GM21723 (cell line): ENCODE data around the gene ITGB1BP1.

Experiments used
- ATAC-seq: cut with Tn5 transposase; IDR thresholded peaks from one replicate; pipeline ENCODE4 v1.9.1; 2021; ENCODE audit warnings: mild to moderate bottlenecking, moderate library complexity; ENCODE audit not compliant: unreplicated experiment

Gene ITGB1BP1

DNA sequence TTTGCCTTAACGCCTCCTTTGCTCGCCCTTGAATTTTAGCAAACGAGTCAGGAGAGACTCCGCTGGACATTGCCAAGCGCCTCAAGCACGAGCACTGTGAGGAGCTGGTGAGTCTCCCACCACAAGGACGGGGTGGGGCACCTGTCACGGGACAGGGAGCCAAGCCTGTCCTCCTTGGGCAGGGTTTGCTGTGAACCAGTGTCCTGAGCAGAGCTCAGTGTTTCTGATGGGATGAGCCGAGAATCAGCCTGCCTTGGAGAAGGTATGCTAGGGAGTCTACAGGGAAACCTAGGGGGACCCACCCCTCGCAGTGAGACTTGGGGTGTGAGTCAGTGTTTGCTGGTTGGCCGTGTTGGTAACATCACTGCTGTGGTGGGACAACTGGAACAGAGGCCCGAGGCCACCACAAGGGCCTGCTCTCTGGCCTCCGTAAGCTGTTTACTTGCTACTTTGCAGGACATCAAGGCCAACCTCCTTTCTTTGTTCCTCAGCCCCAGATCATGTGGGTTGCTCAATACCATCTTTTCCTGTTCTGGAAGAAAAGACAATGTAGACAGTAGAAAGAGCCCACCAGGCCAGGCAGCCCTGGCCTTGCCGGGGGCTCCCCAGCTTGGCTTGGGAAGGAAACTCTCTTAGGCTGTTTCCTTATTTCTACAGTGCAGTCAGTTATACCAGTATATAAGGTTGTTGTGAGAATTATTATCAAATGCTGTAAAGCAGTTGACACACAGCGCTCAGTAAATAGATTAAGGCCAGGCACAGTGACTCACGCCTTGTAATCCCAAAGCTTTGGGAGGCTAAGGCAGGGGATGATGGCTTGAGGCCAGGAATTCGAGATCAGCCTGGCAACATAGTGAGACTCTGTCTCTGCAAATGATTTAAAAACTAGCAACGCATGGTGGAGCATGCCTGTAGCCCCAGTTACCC lies 42.4 kb downstream of the ITGB1BP1 start:
- no peak for ATAC-seq

DNA sequence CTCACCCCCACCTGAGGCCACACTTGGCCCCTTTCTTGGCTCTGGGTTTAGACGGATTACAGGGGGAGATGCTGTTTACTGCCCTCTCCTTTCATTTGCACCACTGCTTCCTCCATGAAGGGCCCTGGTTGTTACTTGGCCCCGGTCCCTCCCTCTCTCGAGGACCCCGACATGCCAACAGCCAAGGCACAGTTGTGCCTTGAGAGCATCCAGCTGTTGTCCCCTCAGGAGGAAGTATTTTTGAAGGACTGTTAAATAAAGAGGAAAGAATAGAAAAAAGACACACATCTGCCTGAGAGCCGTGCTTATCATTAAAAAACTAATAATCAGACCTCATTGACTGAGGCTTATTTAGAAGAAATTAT lies 44.0 kb downstream of the ITGB1BP1 start:
- ATAC-seq = no peak

GRCh38 chr2:9378433-9379390 lies 44.6 kb downstream of the ITGB1BP1 start:
- ATAC-seq = no peak

GRCh38 chr2:9377461-9378097 lies 45.7 kb downstream of the ITGB1BP1 start:
- ATAC-seq = no peak

- ATAC-seq = no peak
Measured at GRCh38 chr2:9375857-9376428, 47.4 kb downstream of the ITGB1BP1 start.

GRCh38 chr2:9374071-9374730 lies 49.1 kb downstream of the ITGB1BP1 start:
- ATAC-seq = no peak

- no peak for ATAC-seq
Measured at GRCh38 chr2:9373476-9373875, 49.9 kb downstream of the ITGB1BP1 start.

DNA sequence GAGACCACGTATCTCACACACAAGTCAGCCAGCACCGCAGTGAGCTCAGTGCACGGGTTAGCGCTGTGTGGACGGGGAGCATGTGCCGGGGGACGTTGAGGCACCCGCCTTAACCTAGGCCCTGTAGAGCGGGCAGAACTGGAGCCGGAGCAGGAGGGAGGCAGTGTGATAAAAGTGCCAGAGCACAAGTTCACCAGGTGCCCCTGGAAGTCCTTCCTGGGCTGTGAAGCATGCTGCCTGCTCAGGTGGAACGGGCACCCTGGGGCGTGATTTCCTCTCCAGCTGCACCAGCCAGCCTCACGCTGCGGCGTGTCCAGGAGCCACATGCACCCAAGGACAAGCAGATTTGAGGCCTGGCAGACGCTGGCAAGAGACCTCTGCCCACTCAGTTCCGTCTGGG lies 50.3 kb downstream of the ITGB1BP1 start:
- ATAC-seq = no peak

DNA sequence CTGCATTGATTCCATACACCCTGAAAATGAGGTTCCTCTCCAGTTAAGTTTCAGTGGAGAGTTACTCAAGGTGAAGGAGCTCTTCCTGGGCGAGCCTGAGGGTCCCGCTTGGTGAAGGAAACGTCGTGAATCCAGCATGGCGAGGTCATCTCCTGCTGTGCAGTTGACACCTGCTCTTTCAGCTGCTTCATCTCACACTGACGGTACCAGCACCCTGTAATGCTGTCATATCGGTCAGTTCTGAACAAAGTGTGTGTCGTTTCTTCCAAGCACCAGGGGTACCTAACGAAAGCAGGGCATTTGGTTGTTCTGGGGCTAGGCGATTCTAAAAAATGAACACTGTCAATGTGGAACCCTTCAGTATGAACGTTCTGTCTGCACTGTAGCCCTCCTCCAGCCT lies 52.6 kb downstream of the ITGB1BP1 start:
- ATAC-seq = no peak

DNA sequence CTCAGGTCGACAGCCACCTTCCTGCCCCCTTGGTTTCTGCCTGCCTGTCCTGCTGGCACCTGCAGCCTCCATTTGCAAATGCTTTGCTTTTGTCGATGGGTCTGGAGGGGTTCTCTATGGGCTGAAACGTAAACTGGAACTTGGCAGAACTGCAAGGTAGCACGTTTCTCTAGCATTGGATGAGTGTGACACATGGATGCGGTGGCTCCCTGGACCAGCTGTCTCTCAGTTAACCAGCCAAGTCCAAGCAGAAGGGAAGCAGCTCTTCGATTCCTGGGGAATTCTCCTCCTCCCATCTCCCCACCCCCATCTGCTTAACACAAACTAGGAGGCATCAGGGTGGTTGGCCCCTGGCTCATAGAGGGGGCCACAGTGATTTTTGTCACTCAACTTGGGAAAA lies 57.3 kb downstream of the ITGB1BP1 start:
- no peak for ATAC-seq

DNA sequence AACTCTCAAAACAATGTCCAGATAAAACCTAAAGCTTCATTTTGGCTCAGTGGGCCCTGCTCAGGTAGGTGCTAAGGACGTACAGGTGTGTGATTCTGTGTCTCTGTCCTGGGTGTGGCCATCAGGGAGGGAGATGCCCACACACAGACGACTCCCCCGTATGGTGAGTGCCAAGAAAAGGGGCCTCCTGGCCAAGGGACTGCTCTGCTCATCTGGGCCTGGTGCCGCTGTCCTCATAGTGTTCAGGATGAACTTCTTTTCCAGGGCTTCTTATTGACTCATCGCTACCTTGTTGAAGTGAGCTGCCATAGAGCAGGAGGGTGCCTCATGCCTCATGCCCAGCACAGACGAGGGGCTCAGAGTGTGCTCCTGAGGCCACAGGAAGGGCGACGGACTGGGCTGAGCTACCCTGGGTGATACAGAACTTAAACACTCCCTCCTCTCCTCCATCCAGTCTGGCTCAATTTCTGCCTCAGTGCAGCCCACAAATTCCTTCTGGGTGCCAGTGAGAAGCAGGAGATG lies 57.8 kb downstream of the ITGB1BP1 start:
- ATAC-seq = no peak

DNA sequence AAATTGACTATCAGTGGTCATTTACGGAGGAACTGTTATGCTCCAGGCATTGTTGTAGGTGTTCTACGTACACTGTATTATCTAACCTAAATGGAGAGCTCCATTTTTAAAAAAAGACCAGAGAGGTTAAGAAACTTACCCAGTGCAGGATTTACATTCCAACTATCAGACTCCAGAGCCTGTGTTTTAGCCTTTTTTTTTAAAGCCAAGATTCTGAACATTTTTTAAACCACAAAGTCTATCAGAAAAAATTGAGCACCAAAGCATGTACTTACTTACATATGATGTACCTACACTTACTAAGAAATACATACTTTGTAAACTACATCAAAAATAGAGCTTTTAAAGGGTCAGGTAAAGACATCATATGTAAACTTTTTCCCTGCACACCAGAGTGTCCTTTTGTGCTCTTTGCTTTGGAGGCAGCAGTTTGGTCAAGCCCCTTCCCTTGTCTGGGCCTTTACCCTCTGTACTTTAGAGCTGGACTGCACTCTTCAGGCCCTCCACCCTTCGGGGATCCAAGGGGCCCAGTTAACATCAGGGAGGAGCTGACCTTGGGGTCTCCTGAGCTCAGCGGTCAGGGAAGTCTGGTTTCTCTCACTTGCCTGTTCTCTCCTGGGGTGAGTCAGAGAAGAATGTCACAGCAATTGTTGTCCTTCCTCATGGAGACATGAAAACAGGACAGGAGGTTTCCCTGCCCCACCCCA lies 58.4 kb downstream of the ITGB1BP1 start:
- no peak for ATAC-seq

- no peak for ATAC-seq
Measured at GRCh38 chr2:9364373-9364772, 59.0 kb downstream of the ITGB1BP1 start.

GRCh38 chr2:9360701-9361100 lies 62.6 kb downstream of the ITGB1BP1 start:
- no peak for ATAC-seq

DNA sequence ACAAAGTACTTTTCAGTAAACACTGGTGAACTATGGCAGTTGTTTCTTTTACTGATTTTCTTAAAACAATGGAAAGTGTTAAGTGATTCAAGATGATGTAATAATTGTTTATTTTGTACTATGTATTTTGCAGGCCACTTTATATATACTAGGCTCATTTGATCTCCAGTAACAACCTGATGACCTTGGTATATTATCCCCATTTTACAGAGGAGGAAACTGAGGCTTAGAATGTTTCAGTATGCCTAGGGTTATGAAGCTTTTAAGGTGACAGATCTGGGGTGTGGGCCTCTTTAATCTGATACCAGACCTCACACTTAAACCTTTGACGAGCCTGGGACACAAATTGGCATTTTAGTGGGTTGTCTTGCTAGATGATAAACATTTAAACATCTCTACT lies 63.2 kb downstream of the ITGB1BP1 start:
- no peak for ATAC-seq

DNA sequence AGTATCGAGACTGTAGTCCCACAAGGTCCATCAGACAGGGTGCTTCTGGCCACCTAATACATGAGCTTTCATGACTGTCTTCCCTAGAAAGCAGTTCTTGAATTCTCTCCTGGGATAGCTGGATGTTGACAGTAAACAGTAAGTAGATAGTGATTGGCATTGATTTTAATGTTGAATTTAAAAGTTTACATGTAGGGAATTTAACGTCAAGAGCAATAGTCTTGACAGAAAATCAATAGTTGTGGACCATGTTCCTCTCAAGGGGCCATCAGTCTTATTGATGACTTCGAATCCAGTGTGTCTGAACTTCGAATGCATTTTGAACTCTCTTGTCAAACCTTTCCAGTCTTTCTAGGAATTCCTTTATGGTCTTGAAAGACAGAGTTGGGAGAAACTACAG lies 63.9 kb downstream of the ITGB1BP1 start:
- ATAC-seq = no peak

GRCh38 chr2:9358846-9359245 lies 64.5 kb downstream of the ITGB1BP1 start:
- ATAC-seq = no peak

- ATAC-seq = no peak
Measured at GRCh38 chr2:9356261-9356660, 67.1 kb downstream of the ITGB1BP1 start.

DNA sequence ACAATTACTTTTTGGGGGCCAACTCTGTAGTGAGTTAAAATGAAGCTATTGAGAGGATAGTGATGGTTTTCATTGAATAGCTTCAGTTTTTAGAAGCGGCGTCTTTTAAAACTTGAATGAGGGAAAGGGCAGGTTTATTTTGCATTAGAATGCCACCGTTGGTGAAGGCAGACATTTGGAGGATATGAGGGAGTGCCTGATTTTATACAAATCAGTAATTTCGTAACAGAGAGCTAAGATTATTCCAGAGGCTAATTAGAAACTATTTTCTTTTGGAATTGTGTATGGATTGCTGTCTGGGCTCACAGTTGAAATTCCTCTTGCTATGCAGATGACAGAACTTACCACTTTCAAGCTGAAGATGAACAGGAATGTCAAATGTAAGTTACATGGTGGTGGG lies 67.6 kb downstream of the ITGB1BP1 start:
- no peak for ATAC-seq

DNA sequence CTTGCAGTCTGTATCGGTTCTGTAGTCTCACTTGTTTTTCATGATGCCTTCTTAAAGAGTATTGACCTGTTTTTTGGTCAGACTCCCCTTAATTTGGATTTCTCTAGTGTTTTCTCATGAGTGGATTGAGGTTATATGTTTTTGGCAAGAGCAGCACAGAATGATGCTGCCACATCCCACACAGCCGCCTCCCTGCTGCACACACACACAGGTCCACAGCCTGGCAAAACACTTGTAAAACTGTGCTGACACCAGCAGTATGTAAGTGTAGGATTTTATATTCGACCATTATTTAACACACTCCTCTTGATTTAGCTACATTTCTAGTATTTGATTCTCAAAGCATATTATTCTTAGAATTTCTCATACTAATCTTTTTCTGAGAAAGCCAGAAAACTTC lies 68.1 kb downstream of the ITGB1BP1 start:
- ATAC-seq = no peak
